Mononuclear cell (primary cell): ENCODE results near the gene LLCFC1. TPM values are rescaled to one million over a fixed set of nuclear protein-coding genes. Genes with fewer than 3 reads are reported as not detected.
"Not testable (repeated sequence)": the region's sequence is repeated elsewhere in the genome, so short reads cannot be mapped to it uniquely, and the experiment has no call there.

Source experiments
- H3K27me3 ChIP-seq: 2 replicates; pipeline ENCODE4 v1.6.0; 2011; ENCODE audit warnings: low read length, control low read depth; ENCODE audit not compliant: insufficient read depth
- H3K4me1 ChIP-seq: 2 replicates; pipeline ENCODE4 v1.5.1; 2011; ENCODE audit warnings: mild to moderate bottlenecking, low read length, control low read depth; ENCODE audit not compliant: insufficient read depth
- H3K4me3 ChIP-seq: 2 replicates; pipeline ENCODE4 v1.5.1; 2011; ENCODE audit warnings: mild to moderate bottlenecking, low read length, moderate library complexity
- H3K9me3 ChIP-seq: 2 replicates; pipeline ENCODE4 v1.5.1; 2011; ENCODE audit warnings: low read depth, mild to moderate bottlenecking, control low read depth, low read length
- total RNA-seq: library from RNA; depleted of rRNA; stranded (reverse); fragments of >200 nt; gene quantifications from one replicate; pipeline ENCODE4 v1.2.3, GENCODE V29; 2012

LLCFC1 gene
- total RNA-seq, 1 donor = not detected

- Histone ChIP-seq H3K4me1 (no peaks in the 10 kb centered on the region), H3K9me3 (no peaks in the 10 kb centered on the region), H3K4me3 (no peak overlapping the region), H3K27me3 (peaks cover 7% of the 10 kb centered on the region)
Measured at GRCh38 chr7:142969183-142969582, 29.9 kb downstream of the LLCFC1 start.

- Histone ChIP-seq H3K9me3 (peaks cover 5% of the 10 kb centered on the region), H3K27me3 (no peaks in the 10 kb centered on the region), H3K4me3 (no peak overlapping the region), H3K4me1 (no peaks in the 10 kb centered on the region)
Measured at GRCh38 chr7:142974626-142975025, 35.3 kb downstream of the LLCFC1 start.

GRCh38 chr7:142978402-142978801 lies 39.1 kb downstream of the LLCFC1 start:
- not testable (repeated sequence) for H3K4me3 ChIP-seq

GRCh38 chr7:142983825-142984224 lies 44.5 kb downstream of the LLCFC1 start:
- Histone ChIP-seq H3K27me3 (peaks cover 4% of the 10 kb centered on the region), H3K9me3 (no peaks in the 10 kb centered on the region)

More at GRCh38 chr7:142978402-142978801, 39.1 kb downstream of the LLCFC1 start:
- not testable (repeated sequence) for H3K9me3 ChIP-seq, H3K4me1 ChIP-seq, H3K27me3 ChIP-seq

GRCh38 chr7:142984297-142984696 lies 45.0 kb downstream of the LLCFC1 start:
- Histone ChIP-seq H3K4me1 (no peaks in the 10 kb centered on the region), H3K27me3 (peaks cover 4% of the 10 kb centered on the region), H3K9me3 (no peaks in the 10 kb centered on the region), H3K4me3 (no peak overlapping the region)

More at GRCh38 chr7:142983825-142984224, 44.5 kb downstream of the LLCFC1 start:
- Histone ChIP-seq H3K4me3 (no peak overlapping the region), H3K4me1 (no peaks in the 10 kb centered on the region)

Other genes with a start within 250 kb of the LLCFC1 start
- gene PRSS1, start 190.0 kb upstream of the LLCFC1 start, total RNA-seq = 0.73 TPM
- gene PRSS2, start 168.5 kb upstream of the LLCFC1 start, total RNA-seq = not detected
- gene EPHB6, start 84.4 kb upstream of the LLCFC1 start, total RNA-seq = 8.3 TPM
- gene TRPV6, start 53.7 kb upstream of the LLCFC1 start, total RNA-seq = 0.10 TPM
- gene TRPV5, start 5.7 kb upstream of the LLCFC1 start, total RNA-seq = not detected
- 0.10 TPM for gene KEL, start 22.9 kb downstream of the LLCFC1 start, total RNA-seq
- not detected for gene OR9A2, start 87.6 kb downstream of the LLCFC1 start, total RNA-seq
- gene OR6V1, start 112.9 kb downstream of the LLCFC1 start, total RNA-seq = not detected
- gene PIP, start 192.6 kb downstream of the LLCFC1 start, total RNA-seq = not detected
- gene TAS2R39, start 243.9 kb downstream of the LLCFC1 start, total RNA-seq = not detected